Measurements from ENCODE around the gene CLDN10. TPM values are rescaled to one million over a fixed set of nuclear protein-coding genes. Genes with fewer than 3 reads are reported as not detected.

Gene CLDN10
- total RNA-seq, 1 experiment from 2014 or later: not detected

DNA sequence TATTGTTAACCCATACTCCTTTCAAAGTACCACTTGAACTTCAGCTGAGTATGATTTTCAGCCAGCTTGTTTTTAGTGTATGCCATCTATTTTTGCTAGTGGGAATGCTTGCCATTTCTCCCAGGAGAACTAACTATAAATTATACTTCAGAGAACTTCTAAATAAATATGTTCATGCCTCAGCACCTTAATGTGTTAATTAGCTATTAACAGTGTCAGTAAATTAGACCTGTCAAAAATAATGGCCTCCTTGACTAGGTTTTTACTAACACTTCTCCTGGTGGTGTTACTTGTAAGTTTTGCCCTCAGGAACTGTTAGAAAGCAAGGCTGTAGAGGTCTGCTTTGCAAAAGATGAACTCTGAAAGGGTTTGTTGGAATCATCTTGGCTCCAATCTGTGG lies 4.5 kb downstream of the CLDN10 start:
- Histone ChIP-seq H3K4me1 (replicated peaks; ENCODE audit: insufficient read depth) (no peaks in the 10 kb centered on the region), H3K27me3 (ENCODE audit: insufficient read depth, low read depth) (no peaks in the 10 kb centered on the region), H3K9me3 (ENCODE audit: insufficient read depth, low read depth) (no peaks in the 10 kb centered on the region), H3K79me2 (ENCODE audit: low read depth) (no peaks in the 10 kb centered on the region), H3K9me2 (ENCODE audit: insufficient read depth) (no peaks in the 10 kb centered on the region), H3K36me3 (ENCODE audit: low read depth) (no peaks in the 10 kb centered on the region), H3K4me2 (no peak overlapping the region), H4K20me1 (ENCODE audit: insufficient read depth) (no peaks in the 10 kb centered on the region), H3K27ac (no peak overlapping the region), H3K4me3 (no peak overlapping the region), H2AFZ (no peak overlapping the region), H3F3A (ENCODE audit: insufficient read depth, low read depth) (no peaks in the 10 kb centered on the region)
- BruUV-seq (replicated peaks): no TSS peak
- DNase-seq: no peak
- intact Hi-C loops (cut with micrococcal nuclease; ENCODE audit: unreplicated experiment): no loop called here
- ChIA-PET CTCF (no interaction called here), POLR2A (ENCODE audit: unreplicated experiment) (interaction anchor here (0.7 kb wide), 1 partner anchor 857 kb away, joined by 7 read pairs; no protein-coding TSS in a partner anchor)
- TF ChIP-seq, protein P1, sequence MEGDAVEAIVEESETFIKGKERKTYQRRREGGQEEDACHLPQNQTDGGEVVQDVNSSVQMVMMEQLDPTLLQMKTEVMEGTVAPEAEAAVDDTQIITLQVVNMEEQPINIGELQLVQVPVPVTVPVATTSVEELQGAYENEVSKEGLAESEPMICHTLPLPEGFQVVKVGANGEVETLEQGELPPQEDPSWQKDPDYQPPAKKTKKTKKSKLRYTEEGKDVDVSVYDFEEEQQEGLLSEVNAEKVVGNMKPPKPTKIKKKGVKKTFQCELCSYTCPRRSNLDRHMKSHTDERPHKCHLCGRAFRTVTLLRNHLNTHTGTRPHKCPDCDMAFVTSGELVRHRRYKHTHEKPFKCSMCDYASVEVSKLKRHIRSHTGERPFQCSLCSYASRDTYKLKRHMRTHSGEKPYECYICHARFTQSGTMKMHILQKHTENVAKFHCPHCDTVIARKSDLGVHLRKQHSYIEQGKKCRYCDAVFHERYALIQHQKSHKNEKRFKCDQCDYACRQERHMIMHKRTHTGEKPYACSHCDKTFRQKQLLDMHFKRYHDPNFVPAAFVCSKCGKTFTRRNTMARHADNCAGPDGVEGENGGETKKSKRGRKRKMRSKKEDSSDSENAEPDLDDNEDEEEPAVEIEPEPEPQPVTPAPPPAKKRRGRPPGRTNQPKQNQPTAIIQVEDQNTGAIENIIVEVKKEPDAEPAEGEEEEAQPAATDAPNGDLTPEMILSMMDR (conservative IDR thresholded peaks at IDR 0.05): no peak
- TF ChIP-seq EZH2 (IDR thresholded peaks at IDR 0.05; ENCODE audit: low read depth): no peak

- CTCF ChIA-PET: no interaction called here
- H4K20me1 ChIP-seq (ENCODE audit: insufficient read depth): no peaks in the 10 kb centered on the region
- intact Hi-C loops (cut with micrococcal nuclease; ENCODE audit: unreplicated experiment): no loop called here
- no peaks in the 10 kb centered on the region for H3F3A ChIP-seq (ENCODE audit: insufficient read depth, low read depth)
- no peaks in the 10 kb centered on the region for H3K9me3 ChIP-seq (ENCODE audit: insufficient read depth, low read depth)
- H3K36me3 ChIP-seq (ENCODE audit: low read depth): no peaks in the 10 kb centered on the region
- H3K27me3 ChIP-seq (ENCODE audit: insufficient read depth, low read depth): no peaks in the 10 kb centered on the region
- TF ChIP-seq, protein P1 (conservative IDR thresholded peaks at IDR 0.05): no peak
- TF ChIP-seq EZH2 (IDR thresholded peaks at IDR 0.05; ENCODE audit: low read depth): no peak
- H3K4me2 ChIP-seq: no peak overlapping the region
- no peaks in the 10 kb centered on the region for H3K79me2 ChIP-seq (ENCODE audit: low read depth)
- H3K4me3 ChIP-seq: no peak overlapping the region
- no TSS peak for BruUV-seq (replicated peaks)
- no peaks in the 10 kb centered on the region for H3K9me2 ChIP-seq (ENCODE audit: insufficient read depth)
- POLR2A ChIA-PET (ENCODE audit: unreplicated experiment): no interaction called here
- H3K4me1 ChIP-seq (replicated peaks; ENCODE audit: insufficient read depth): 0 out of 2 replicates have a peak, but pooled peaks cover 1% of the 10 kb centered on the region
- no peak for DNase-seq
- no peak overlapping the region for H3K27ac ChIP-seq
- H2AFZ ChIP-seq: no peak overlapping the region
These were observed 6.6 kb downstream of the CLDN10 start for GRCh38 chr13:95559100-95559499.

GRCh38 chr13:95560387-95560786 lies 7.9 kb downstream of the CLDN10 start:
- POLR2A ChIA-PET (ENCODE audit: unreplicated experiment): no interaction called here
- Histone ChIP-seq H3K9me2 (ENCODE audit: insufficient read depth) (no peaks in the 10 kb centered on the region), H3K9me3 (ENCODE audit: insufficient read depth, low read depth) (no peaks in the 10 kb centered on the region), H3K36me3 (ENCODE audit: low read depth) (no peaks in the 10 kb centered on the region), H3K27ac (no peak overlapping the region), H3K27me3 (ENCODE audit: insufficient read depth, low read depth) (no peaks in the 10 kb centered on the region), H3K4me1 (replicated peaks; ENCODE audit: insufficient read depth) (peaks cover 13% of the 10 kb centered on the region), H3K4me2 (no peak overlapping the region), H2AFZ (no peak overlapping the region), H4K20me1 (ENCODE audit: insufficient read depth) (no peaks in the 10 kb centered on the region), H3F3A (ENCODE audit: insufficient read depth, low read depth) (peaks cover 12% of the 10 kb centered on the region), H3K79me2 (ENCODE audit: low read depth) (no peaks in the 10 kb centered on the region), H3K4me3 (no peak overlapping the region)
- intact Hi-C loops (cut with micrococcal nuclease; ENCODE audit: unreplicated experiment): no loop called here
- no TSS peak for BruUV-seq (replicated peaks)
- no peak for DNase-seq
- TF ChIP-seq EZH2 (IDR thresholded peaks at IDR 0.05; ENCODE audit: low read depth): no peak
- TF ChIP-seq, protein P1 (conservative IDR thresholded peaks at IDR 0.05): no peak
- CTCF ChIA-PET: no interaction called here
